Measurements from ENCODE around the gene NRAP. TPM values are rescaled to one million over a fixed set of nuclear protein-coding genes. Genes with fewer than 3 reads are reported as not detected.

NRAP gene
- total and polyA plus RNA-seq, 2 donors (not counting 3 experiments of a cell fraction or from before 2014, with no cell fraction given), result not detected

DNA sequence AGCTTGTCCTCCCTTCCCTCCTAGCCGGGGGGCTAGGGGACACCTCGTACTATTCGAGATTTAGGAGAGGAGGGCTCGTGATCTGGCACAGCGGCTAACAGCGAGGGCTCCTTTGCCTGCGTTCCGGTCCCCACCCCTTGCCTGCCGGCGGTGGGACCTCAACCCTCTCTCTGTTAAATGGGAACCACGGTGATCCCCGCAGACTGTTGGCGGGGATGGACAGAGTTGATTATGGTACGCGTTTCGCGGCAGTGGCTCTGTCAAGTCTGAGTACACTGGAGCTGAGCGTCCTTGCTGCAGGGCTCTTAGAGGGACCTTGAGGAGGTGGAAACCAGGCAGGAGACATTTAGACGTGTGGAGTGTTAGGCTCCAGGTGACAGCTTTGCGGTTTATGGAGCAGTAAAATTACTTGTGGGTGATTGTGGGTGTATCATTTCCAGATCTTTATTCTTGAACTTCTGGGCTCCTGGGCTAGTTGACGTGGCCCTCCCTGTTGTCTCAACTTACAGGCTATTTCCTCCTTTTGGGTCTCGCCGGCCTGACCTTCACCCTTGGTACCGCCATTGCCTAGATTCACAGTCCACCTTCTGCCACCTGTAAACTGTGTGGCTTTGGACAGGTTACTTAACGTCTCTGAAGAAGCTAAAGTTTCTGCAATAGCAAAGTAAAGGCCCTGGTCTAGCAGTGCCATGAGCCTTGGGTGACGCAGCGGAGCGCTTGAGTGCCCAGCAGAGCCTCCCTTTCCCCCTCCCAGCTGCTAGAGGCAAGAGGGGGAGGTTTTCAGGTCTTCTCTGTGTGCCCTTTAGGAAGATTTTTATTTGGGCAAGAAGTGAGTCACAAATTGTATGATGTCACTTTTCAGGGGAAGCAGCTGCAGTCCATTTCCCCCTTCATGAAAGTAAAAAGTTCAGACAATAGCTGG is 16.6 kb upstream of the NRAP start:
- peaks cover 36% of the 10 kb centered on the region for H3K79me2 ChIP-seq (ENCODE audit: control insufficient read depth, insufficient read depth, low read length)
- dilution Hi-C loops (cut with MboI; ENCODE audit: extremely low pct_ligation_motif_present, low sequenced_read_pairs), result no loop called here
- POLR2A ChIA-PET, result no interaction called here
- peak overlapping the region; percentile 90 for H3K27ac ChIP-seq (ENCODE audit: insufficient read depth, low read depth, low read length)
- H3K9ac ChIP-seq (replicated peaks; ENCODE audit: extremely low read depth, insufficient read depth, low read length), result peak overlapping the region; percentile 86
- DNase-seq (ENCODE audit: low read depth, low spot score) (peak; percentile 91), FAIRE-seq (peak; percentile 96)
- TF ChIP-seq JUN (IDR thresholded peaks at IDR 0.05; ENCODE audit: borderline replicate concordance, insufficient read depth, insufficient read length, low read depth) (peak; percentile 98), GATA2 (IDR thresholded peaks at IDR 0.05; ENCODE audit: insufficient read depth, insufficient read length, low read depth, low read length) (no peak), EZH2 (IDR thresholded peaks at IDR 0.05; ENCODE audit: borderline replicate concordance, low read depth, low read length, severe bottlenecking) (no peak), POLR2A (IDR thresholded peaks at IDR 0.05; ENCODE audit: low read depth, low read length) (peak; percentile 45), POLR2AphosphoS5 (IDR thresholded peaks at IDR 0.05; ENCODE audit: insufficient read depth, low read depth, low read length) (peak; percentile 26), MYC (IDR thresholded peaks at IDR 0.05; ENCODE audit: low read depth, low read length) (no peak), FOS (IDR thresholded peaks at IDR 0.05; ENCODE audit: borderline replicate concordance, insufficient read depth, low read length) (peak; percentile 79)
- TF ChIP-seq, protein P1, sequence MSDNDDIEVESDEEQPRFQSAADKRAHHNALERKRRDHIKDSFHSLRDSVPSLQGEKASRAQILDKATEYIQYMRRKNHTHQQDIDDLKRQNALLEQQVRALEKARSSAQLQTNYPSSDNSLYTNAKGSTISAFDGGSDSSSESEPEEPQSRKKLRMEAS (IDR thresholded peaks at IDR 0.05; ENCODE audit: insufficient read depth, insufficient read length), result no peak
- TF ChIP-seq, protein P2, sequence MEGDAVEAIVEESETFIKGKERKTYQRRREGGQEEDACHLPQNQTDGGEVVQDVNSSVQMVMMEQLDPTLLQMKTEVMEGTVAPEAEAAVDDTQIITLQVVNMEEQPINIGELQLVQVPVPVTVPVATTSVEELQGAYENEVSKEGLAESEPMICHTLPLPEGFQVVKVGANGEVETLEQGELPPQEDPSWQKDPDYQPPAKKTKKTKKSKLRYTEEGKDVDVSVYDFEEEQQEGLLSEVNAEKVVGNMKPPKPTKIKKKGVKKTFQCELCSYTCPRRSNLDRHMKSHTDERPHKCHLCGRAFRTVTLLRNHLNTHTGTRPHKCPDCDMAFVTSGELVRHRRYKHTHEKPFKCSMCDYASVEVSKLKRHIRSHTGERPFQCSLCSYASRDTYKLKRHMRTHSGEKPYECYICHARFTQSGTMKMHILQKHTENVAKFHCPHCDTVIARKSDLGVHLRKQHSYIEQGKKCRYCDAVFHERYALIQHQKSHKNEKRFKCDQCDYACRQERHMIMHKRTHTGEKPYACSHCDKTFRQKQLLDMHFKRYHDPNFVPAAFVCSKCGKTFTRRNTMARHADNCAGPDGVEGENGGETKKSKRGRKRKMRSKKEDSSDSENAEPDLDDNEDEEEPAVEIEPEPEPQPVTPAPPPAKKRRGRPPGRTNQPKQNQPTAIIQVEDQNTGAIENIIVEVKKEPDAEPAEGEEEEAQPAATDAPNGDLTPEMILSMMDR (IDR thresholded peaks at IDR 0.05; ENCODE audit: extremely low read depth in 1 of 2, insufficient read depth in 1 of 2, low read depth in 1 of 2, low read length in 2 of 2), result no peak
- TSS peak; percentile 94 for BruUV-seq (replicated peaks)
- peak overlapping the region; percentile 79 for H2AFZ ChIP-seq (ENCODE audit: low read depth, low read length)
- H4K20me1 ChIP-seq (replicated peaks; ENCODE audit: control insufficient read depth, extremely low read depth, insufficient read depth, low read length), result no peaks in the 10 kb centered on the region
- H3K4me2 ChIP-seq (ENCODE audit: insufficient read depth, low read length), result peak overlapping the region; percentile 81
- H3K9me3 ChIP-seq (replicated peaks; ENCODE audit: control insufficient read depth, insufficient read depth, low read length), result no peaks in the 10 kb centered on the region
- peak overlapping the region; percentile 77 to 82 (median 78) for H3K4me3 ChIP-seq (replicated peaks in 1 of 3; ENCODE audit: insufficient read depth in 1 of 3, low read depth in 1 of 3, low read length in 3 of 3)
- CTCF ChIA-PET, result interaction anchor here (0.6 to 1.5 kb wide), 12 partner anchors 10 to 433 kb away, joined by 3 to 23 read pairs (median 4); no protein-coding TSS in a partner anchor
- H3K4me1 ChIP-seq (ENCODE audit: control insufficient read depth, extremely low read depth, insufficient read depth, low read length), result peaks cover 11% of the 10 kb centered on the region
- H3K9me1 ChIP-seq (replicated peaks; ENCODE audit: control insufficient read depth, extremely low read depth, insufficient read depth, low read length), result no peaks in the 10 kb centered on the region
- H3K36me3 ChIP-seq (ENCODE audit: control insufficient read depth in 2 of 2, extremely low read depth in 1 of 2, insufficient read depth in 2 of 2, low read length in 2 of 2), result no peaks in the 10 kb centered on the region
- H3K27me3 ChIP-seq (ENCODE audit: control insufficient read depth in 2 of 2, insufficient read depth in 2 of 2, low read length in 2 of 2), result no peaks in the 10 kb centered on the region
- intact Hi-C loops (cut with micrococcal nuclease), result loop anchor here (2.0 to 5.0 kb wide), 5 partner anchors 174 to 728 kb away; partner anchors contain the start of genes ADRB1, CCDC186, DCLRE1A and NHLRC2

All from endothelial cell of umbilical vein (primary cell).